ENCODE data around the gene FOXP4. TPM values are rescaled to one million over a fixed set of nuclear protein-coding genes. Genes with fewer than 3 reads are reported as not detected.

FOXP4 gene
- polyA plus RNA-seq, 1 of the 3 experiments (the other 2 are of a cell fraction): 7.3 TPM

DNA sequence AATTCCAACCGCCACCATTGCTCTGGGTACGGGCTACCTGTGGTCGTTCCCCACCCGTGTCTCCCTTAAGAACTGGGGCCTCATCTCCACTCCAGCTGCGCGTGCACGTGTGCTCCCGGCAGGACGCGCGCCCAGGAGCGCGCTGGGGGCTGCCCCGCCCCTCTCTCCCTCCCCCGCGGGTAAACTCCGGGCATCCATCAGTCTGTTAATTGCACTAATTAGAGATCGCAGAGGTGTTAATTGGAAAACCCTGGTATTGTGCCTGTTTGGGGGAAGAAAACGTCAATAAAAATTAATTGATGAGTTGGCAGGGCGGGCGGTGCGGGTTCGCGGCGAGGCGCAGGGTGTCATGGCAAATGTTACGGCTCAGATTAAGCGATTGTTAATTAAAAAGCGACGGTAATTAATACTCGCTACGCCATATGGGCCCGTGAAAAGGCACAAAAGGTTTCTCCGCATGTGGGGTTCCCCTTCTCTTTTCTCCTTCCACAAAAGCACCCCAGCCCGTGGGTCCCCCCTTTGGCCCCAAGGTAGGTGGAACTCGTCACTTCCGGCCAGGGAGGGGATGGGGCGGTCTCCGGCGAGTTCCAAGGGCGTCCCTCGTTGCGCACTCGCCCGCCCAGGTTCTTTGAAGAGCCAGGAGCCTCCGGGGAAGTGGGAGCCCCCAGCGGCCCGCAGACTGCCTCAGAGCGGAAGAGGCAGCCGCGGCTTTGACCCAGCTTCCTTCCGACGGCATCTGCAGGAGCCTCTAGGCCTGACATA, 14.4 kb downstream of the FOXP4 start (continued):
- TF ChIP-seq, protein P1, sequence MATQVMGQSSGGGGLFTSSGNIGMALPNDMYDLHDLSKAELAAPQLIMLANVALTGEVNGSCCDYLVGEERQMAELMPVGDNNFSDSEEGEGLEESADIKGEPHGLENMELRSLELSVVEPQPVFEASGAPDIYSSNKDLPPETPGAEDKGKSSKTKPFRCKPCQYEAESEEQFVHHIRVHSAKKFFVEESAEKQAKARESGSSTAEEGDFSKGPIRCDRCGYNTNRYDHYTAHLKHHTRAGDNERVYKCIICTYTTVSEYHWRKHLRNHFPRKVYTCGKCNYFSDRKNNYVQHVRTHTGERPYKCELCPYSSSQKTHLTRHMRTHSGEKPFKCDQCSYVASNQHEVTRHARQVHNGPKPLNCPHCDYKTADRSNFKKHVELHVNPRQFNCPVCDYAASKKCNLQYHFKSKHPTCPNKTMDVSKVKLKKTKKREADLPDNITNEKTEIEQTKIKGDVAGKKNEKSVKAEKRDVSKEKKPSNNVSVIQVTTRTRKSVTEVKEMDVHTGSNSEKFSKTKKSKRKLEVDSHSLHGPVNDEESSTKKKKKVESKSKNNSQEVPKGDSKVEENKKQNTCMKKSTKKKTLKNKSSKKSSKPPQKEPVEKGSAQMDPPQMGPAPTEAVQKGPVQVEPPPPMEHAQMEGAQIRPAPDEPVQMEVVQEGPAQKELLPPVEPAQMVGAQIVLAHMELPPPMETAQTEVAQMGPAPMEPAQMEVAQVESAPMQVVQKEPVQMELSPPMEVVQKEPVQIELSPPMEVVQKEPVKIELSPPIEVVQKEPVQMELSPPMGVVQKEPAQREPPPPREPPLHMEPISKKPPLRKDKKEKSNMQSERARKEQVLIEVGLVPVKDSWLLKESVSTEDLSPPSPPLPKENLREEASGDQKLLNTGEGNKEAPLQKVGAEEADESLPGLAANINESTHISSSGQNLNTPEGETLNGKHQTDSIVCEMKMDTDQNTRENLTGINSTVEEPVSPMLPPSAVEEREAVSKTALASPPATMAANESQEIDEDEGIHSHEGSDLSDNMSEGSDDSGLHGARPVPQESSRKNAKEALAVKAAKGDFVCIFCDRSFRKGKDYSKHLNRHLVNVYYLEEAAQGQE (IDR thresholded peaks at IDR 0.05; ENCODE audit: low read depth, low read length): no peak
- TF ChIP-seq NRF1 (IDR thresholded peaks at IDR 0.05; ENCODE audit: low read depth, low read length): no peak
- no peak for TF ChIP-seq SIN3A (IDR thresholded peaks at IDR 0.05; ENCODE audit: borderline replicate concordance, low read depth, low read length)
- TF ChIP-seq MEF2A (IDR thresholded peaks at IDR 0.05; ENCODE audit: borderline replicate concordance, low read depth): no peak
- no peak for TF ChIP-seq FOXM1 (IDR thresholded peaks at IDR 0.05; ENCODE audit: low read depth)
- TF ChIP-seq GATA2 (CRISPR knock-in tag; IDR thresholded peaks at IDR 0.05): no peak
- TF ChIP-seq, protein P2, sequence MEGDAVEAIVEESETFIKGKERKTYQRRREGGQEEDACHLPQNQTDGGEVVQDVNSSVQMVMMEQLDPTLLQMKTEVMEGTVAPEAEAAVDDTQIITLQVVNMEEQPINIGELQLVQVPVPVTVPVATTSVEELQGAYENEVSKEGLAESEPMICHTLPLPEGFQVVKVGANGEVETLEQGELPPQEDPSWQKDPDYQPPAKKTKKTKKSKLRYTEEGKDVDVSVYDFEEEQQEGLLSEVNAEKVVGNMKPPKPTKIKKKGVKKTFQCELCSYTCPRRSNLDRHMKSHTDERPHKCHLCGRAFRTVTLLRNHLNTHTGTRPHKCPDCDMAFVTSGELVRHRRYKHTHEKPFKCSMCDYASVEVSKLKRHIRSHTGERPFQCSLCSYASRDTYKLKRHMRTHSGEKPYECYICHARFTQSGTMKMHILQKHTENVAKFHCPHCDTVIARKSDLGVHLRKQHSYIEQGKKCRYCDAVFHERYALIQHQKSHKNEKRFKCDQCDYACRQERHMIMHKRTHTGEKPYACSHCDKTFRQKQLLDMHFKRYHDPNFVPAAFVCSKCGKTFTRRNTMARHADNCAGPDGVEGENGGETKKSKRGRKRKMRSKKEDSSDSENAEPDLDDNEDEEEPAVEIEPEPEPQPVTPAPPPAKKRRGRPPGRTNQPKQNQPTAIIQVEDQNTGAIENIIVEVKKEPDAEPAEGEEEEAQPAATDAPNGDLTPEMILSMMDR (IDR thresholded peaks at IDR 0.05): no peak
- no peak for TF ChIP-seq NFIC (IDR thresholded peaks at IDR 0.05; ENCODE audit: borderline replicate concordance)

DNA sequence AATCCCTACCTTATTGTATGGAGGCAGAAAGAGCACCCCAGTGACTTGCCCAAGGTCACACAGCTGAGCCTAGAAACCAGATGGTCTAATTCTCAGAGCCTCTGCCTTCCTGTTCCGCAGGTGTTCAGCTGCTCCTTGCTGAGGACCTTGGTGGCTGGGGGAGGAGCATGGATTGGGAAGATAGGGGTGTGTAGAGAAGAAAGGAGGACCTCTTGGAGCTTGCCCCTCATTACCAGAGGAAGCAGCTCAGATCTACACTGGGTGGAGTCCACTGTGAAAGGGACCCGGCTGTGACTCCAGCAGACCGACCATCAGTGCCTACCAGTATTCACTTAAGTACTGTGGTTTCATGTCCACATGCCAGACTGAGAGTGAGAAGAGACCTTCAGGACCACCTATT, 15.2 kb downstream of the FOXP4 start:
- Histone ChIP-seq H3K79me2 (ENCODE audit: insufficient read depth) (peaks cover 29% of the 10 kb centered on the region; the same call in 1 of the 2 replicates), H3K4me1 (ENCODE audit: control insufficient read depth in 1 of 2, insufficient read depth in 2 of 2, low read depth in 1 of 2, low read length in 1 of 2) (peaks cover 4 to 9% of the 10 kb centered on the region in 2 experiments; a peak in 2 of 4 replicates), H3K27me3 (ENCODE audit: insufficient read depth) (no peaks in the 10 kb centered on the region), H3K9ac (no peak overlapping the region), H2AFZ (ENCODE audit: low read depth) (no peak overlapping the region), H3K36me3 (replicated peaks in 1 of 2; ENCODE audit: control insufficient read depth in 1 of 2, insufficient read depth in 2 of 2, low read length in 1 of 2) (peaks cover 0 to 6% of the 10 kb centered on the region in 2 experiments), H3K4me2 (no peak overlapping the region), H3F3A (replicated peaks; ENCODE audit: insufficient read depth) (no peaks in the 10 kb centered on the region), H3K9me3 (no peaks in the 10 kb centered on the region), H4K20me1 (ENCODE audit: insufficient read depth) (peaks cover 47% of the 10 kb centered on the region), H3K4me3 (ENCODE audit: low read depth in 2 of 2, low read length in 1 of 2) (no peak overlapping the region), H3K27ac (ENCODE audit: low read depth in 2 of 2, low read length in 1 of 2) (no peak overlapping the region), H3K9me2 (no peaks in the 10 kb centered on the region)
- no peak for DNase-seq
- POLR2A ChIA-PET: no interaction called here
- 100% methylated on average over 3 of the region's 3 CpGs for WGBS (ENCODE audit: low lambda C conversion rate)
- TF ChIP-seq, protein P1 (IDR thresholded peaks at IDR 0.05; ENCODE audit: low read depth, low read length): no peak
- TF ChIP-seq GABPA (IDR thresholded peaks at IDR 0.05; ENCODE audit: low read depth) (no peak), YY1 (IDR thresholded peaks at IDR 0.05; ENCODE audit: low read depth) (no peak), SIN3A (IDR thresholded peaks at IDR 0.05; ENCODE audit: borderline replicate concordance, low read depth, low read length) (no peak), TEAD4 (IDR thresholded peaks at IDR 0.05; ENCODE audit: borderline replicate concordance, insufficient read depth) (no peak)
- CTCF ChIA-PET: interaction anchor here (0.6 kb wide), 1 partner anchor 511 kb away, joined by 3 read pairs; no protein-coding TSS in a partner anchor
